ENCODE results near the gene BSND.
"Not testable (repeated sequence)": the region's sequence is repeated elsewhere in the genome, so short reads cannot be mapped to it uniquely, and the experiment has no call there.

BSND gene

DNA sequence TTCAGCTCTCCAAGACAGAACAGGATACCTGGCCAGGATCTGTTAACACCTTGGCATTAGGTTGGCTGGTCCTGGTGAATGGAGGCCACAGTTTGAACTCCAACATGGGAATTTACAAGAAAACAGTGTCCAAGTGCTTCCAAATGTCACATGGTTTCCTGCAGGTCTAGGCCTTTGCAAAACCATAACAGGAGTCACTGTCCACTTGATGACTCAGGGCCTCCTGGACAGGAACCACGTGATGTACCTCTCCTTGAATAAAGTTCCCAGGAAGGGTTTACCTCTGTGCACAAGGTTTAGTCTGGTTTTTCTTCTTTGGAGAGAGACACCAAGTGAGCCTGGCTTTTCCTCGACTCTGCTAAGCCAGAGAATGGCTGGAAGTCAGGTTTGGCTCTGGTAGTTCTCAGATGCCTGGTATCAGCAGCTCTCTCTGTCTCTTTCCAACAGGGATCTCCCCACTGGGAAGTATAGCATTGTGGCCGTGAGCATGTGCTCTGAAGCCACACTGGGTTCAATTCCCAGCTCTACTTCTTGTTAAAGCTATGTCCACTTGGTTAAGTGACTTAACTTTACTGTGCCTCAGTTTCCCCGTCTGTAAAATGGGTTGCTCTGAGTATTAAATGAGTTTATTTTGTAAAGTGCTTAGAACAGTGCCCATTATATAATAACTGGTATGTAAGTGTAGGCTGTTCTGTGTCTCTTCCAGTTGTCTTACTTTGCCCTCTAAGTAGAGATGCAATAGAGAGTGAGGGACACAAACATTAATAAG, 45.6 kb upstream of the BSND start:
- no peak for DNase-seq (ENCODE audit: low read depth)

DNA sequence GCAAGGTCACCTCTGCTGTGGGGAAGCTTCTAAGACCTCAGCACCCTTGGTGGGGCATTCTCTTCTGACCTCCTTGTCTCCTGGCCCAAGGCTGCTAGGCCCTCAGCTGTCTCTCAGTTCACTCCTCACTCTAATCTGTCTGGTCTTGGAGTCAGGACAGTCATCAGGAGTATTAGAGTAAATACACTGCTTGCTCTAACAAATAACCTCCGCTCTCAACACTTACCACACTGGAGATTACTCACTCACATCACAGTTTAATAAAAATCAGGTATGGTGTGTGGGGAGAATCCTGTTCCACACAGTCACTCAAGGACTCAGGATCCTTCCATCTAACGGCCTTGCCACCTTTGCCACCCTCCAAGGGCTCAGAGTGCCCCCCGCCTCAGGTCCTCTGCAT, 44.9 kb upstream of the BSND start:
- TF ChIP-seq MYC (IDR thresholded peaks at IDR 0.05; ENCODE audit: low read depth, low read length) (no peak), POLR2A (IDR thresholded peaks at IDR 0.05; ENCODE audit: extremely low read depth, insufficient read length) (no peak)
- TF ChIP-seq, protein P1, sequence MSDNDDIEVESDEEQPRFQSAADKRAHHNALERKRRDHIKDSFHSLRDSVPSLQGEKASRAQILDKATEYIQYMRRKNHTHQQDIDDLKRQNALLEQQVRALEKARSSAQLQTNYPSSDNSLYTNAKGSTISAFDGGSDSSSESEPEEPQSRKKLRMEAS (IDR thresholded peaks at IDR 0.05; ENCODE audit: low read depth, low read length), result no peak
- TF ChIP-seq, protein P2, sequence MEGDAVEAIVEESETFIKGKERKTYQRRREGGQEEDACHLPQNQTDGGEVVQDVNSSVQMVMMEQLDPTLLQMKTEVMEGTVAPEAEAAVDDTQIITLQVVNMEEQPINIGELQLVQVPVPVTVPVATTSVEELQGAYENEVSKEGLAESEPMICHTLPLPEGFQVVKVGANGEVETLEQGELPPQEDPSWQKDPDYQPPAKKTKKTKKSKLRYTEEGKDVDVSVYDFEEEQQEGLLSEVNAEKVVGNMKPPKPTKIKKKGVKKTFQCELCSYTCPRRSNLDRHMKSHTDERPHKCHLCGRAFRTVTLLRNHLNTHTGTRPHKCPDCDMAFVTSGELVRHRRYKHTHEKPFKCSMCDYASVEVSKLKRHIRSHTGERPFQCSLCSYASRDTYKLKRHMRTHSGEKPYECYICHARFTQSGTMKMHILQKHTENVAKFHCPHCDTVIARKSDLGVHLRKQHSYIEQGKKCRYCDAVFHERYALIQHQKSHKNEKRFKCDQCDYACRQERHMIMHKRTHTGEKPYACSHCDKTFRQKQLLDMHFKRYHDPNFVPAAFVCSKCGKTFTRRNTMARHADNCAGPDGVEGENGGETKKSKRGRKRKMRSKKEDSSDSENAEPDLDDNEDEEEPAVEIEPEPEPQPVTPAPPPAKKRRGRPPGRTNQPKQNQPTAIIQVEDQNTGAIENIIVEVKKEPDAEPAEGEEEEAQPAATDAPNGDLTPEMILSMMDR (IDR thresholded peaks at IDR 0.05; ENCODE audit: low read depth, low read length), result no peak
- no peak for DNase-seq (ENCODE audit: low read depth)

More for the DNA sequence above, 45.6 kb upstream of the BSND start:
- no peak overlapping the region for H3K4me3 ChIP-seq (ENCODE audit: low read depth, low read length)
- TF ChIP-seq, protein P2 (IDR thresholded peaks at IDR 0.05; ENCODE audit: low read depth, low read length), result no peak
- TF ChIP-seq POLR2A (IDR thresholded peaks at IDR 0.05; ENCODE audit: extremely low read depth, insufficient read length), result no peak
- TF ChIP-seq, protein P1 (IDR thresholded peaks at IDR 0.05; ENCODE audit: low read depth, low read length), result no peak
- no peak for TF ChIP-seq MYC (IDR thresholded peaks at IDR 0.05; ENCODE audit: low read depth, low read length)

DNA sequence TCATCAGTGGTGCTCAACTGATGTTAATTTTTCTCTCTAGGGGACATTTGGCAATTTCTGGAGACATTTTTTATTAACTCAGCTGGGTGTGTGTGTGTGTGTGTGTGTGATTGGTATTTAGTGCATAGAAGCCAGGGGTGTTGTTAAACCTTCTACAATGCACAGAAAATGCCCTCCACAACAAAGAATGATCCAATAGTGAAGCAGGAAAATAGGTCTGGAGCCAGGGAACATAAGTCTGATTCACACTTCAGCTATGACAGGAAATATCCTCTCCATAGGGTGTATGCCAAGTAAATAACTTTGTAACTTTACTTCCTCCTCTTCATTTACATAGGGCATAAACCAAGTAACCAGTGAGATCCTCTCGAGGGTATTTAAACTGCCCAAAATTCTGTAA, 43.4 kb upstream of the BSND start:
- no peak for DNase-seq (ENCODE audit: low read depth)
- H3K4me3 ChIP-seq (ENCODE audit: low read depth, low read length), result no peak overlapping the region
- TF ChIP-seq, protein P1 (IDR thresholded peaks at IDR 0.05; ENCODE audit: low read depth, low read length), result no peak
- no peak for TF ChIP-seq MYC (IDR thresholded peaks at IDR 0.05; ENCODE audit: low read depth, low read length)
- TF ChIP-seq, protein P2 (IDR thresholded peaks at IDR 0.05; ENCODE audit: low read depth, low read length), result no peak
- no peak for TF ChIP-seq POLR2A (IDR thresholded peaks at IDR 0.05; ENCODE audit: extremely low read depth, insufficient read length)

More for the DNA sequence above, 44.9 kb upstream of the BSND start:
- H3K4me3 ChIP-seq (ENCODE audit: low read depth, low read length), result no peak overlapping the region

DNA sequence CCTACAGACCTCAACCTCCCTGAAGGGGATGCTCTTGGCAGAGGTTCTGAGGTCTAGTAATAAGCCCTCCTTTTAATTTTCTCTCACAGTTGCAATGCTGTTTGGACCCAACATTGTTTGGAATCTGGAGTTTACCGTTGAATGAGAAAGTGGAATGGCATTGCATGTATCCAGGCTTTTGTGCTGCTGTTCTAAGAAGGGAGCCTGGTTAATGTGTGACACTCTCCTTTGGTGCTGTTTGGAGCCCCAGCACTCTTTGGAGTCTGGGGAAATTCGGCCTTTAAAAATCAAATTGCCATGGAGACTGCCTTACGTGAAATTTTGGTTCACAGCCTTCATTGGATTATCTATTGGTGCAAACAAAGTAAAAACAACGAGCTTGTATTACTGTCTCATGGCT, 42.0 kb upstream of the BSND start:
- DNase-seq (ENCODE audit: low read depth), result no peak
- H3K4me3 ChIP-seq (ENCODE audit: low read depth, low read length), result no peak overlapping the region
- TF ChIP-seq MYC (IDR thresholded peaks at IDR 0.05; ENCODE audit: low read depth, low read length), result no peak

DNA sequence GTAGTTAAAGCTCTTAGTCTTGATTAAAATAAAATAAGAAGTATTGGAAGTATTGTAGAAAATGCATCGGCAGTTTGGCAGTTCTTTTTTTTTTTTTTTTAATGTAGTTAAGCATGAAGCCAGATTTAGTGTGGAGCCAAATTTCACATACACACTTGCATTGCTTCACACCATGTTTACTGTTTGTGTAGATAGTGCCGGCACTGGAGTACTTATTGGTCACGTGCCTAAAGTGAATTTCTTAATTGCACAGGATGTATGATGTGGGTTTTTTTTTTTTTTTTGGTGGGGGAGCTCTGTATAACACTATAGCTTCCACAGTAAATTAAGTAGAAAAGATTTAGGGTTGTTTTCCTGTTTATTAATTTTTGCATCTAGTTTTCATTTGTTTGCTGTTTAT, 39.5 kb upstream of the BSND start:
- DNase-seq (ENCODE audit: low read depth), result no peak
- H3K4me3 ChIP-seq (ENCODE audit: low read depth, low read length), result no peak overlapping the region
- TF ChIP-seq, protein P2 (IDR thresholded peaks at IDR 0.05; ENCODE audit: low read depth, low read length), result no peak
- TF ChIP-seq POLR2A (IDR thresholded peaks at IDR 0.05; ENCODE audit: extremely low read depth, insufficient read length), result no peak
- no peak for TF ChIP-seq MYC (IDR thresholded peaks at IDR 0.05; ENCODE audit: low read depth, low read length)
- TF ChIP-seq, protein P1 (IDR thresholded peaks at IDR 0.05; ENCODE audit: low read depth, low read length), result no peak

DNA sequence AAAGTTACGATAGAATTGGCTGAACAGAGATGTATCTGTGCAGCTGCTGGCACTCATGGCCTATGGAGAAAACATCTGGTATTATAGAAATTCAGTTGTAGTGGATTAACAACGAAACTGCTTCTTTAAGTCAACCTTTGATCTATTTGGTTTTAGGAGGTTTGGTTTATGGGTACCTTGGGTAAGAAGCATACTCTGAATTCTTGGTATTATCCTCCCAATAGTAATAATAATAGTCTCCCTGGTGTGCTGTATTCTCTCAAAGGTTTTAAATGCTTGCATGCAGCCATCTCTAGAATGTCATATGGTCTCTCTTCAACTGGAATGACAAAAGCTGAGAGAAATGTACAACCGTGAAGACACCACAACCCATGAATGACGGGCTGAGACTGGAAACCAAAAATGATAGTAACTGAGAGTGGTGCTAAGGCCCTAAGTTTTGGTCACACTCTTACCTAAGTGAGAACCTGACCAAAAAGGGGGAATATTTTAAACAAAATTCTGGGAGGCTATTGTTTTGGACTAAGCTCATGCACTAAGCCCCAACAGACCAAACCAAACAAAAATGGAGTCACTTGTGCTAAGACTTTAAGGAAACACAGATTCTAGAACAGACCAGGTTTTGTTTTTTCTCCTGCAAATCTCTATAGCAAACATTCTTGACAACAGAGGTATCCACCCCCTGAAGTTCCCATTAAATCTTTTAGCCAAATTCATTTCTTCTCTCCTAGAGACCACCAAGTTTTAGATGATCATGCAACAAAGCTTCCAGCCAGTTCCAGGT, 35.9 kb upstream of the BSND start:
- TF ChIP-seq, protein P1 (IDR thresholded peaks at IDR 0.05; ENCODE audit: low read depth, low read length), result no peak
- no peak for TF ChIP-seq MYC (IDR thresholded peaks at IDR 0.05; ENCODE audit: low read depth, low read length)
- no peak for TF ChIP-seq POLR2A (IDR thresholded peaks at IDR 0.05; ENCODE audit: extremely low read depth, insufficient read length)
- TF ChIP-seq, protein P2 (IDR thresholded peaks at IDR 0.05; ENCODE audit: low read depth, low read length), result no peak
- no peak for DNase-seq (ENCODE audit: low read depth)
- no peak overlapping the region for H3K4me3 ChIP-seq (ENCODE audit: low read depth, low read length)

DNA sequence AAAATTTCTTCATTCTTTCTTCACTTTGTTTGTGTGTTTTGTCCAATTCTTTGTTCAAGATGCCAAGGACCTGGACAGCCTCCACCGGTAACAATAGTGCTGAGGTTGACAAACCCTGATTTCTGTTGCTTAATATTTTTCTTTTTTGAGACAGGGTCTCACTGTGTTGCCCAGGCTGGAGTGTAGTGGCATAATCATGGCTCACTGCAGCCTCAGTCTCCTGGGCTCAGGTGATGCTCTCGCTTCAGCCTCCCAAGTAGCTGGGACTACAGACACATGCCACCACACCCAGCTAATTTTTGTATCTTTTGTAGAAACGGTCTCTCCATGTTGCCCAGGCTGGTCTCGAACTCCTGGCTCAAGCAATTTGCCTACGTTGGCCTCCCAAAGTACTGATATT, 34.9 kb upstream of the BSND start:
- H3K4me3 ChIP-seq (ENCODE audit: low read depth, low read length); DNase-seq (ENCODE audit: low read depth): not testable (repeated sequence)

Data from NB4 (cell line).